Breast epithelium (tissue), 4 donors: Measurements from ENCODE around the gene ZNF763. TPM values are rescaled to one million over a fixed set of nuclear protein-coding genes. Genes with fewer than 3 reads are reported as not detected.
"Not testable (repeated sequence)": the region's sequence is repeated elsewhere in the genome, so short reads cannot be mapped to it uniquely, and the experiment has no call there.

Experiments used
- DNase-seq, 2 donors: peaks; one replicate each; pipeline ENCODE4 v3.0.0-alpha.2; 2019; ENCODE audit warnings: low spot score in 2 of 2
- H3K27ac ChIP-seq, 2 donors: fragments of 200-600 bp; sonication (generic) in 1 of 2; one replicate each; pipeline ENCODE4 v1.5.1; 2016 to 2019; ENCODE audit warnings: mild to moderate bottlenecking in 1 of 2
- H3K27me3 ChIP-seq, 2 donors: fragments of 200-600 bp; sonication (generic) in 1 of 2; one replicate each; pipeline versions ENCODE4 v1.5.1 to v1.6.0; 2017 to 2019; ENCODE audit warnings: control low read depth in 1 of 2, mild to moderate bottlenecking in 1 of 2
- H3K36me3 ChIP-seq: fragments of 200-600 bp; one replicate; pipeline ENCODE4 v1.5.1; 2019
- H3K4me1 ChIP-seq, 2 donors: fragments of 200-600 bp; sonication (generic); one replicate each; pipeline ENCODE4 v1.5.1; 2016 to 2019; ENCODE audit warnings: control low read depth in 1 of 2
- H3K4me3 ChIP-seq, 3 donors: fragments of 200-600 bp; sonication (generic); 1 replicate in 2 of 3; 2 replicates in 1 of 3; pipeline ENCODE4 v1.5.1; 2016 to 2019; ENCODE audit warnings: mild to moderate bottlenecking in 3 of 3, moderate library complexity in 2 of 3
- H3K9me3 ChIP-seq, 2 donors: fragments of 200-600 bp; sonication (generic) in 1 of 2; one replicate each; pipeline ENCODE4 v1.5.1; 2016 to 2019; ENCODE audit warnings: control low read depth in 1 of 2
- CTCF ChIP-seq, 3 donors: fragments of 450-650 bp; IDR thresholded peaks; one replicate each; pipeline ENCODE4 v1.5.1; 2016 to 2017; ENCODE audit warnings: antibody characterized with exemption in 3 of 3, mild to moderate bottlenecking in 3 of 3, moderate library complexity in 3 of 3
- POLR2A ChIP-seq: fragments of 450-650 bp; IDR thresholded peaks from one replicate; pipeline ENCODE4 v1.6.1; 2016; ENCODE audit warnings: antibody characterized with exemption, mild to moderate bottlenecking, moderate library complexity
- POLR2AphosphoS5 ChIP-seq, 3 donors: sonication (generic); formaldehyde crosslinking; IDR thresholded peaks; one replicate each; pipeline ENCODE4 v1.6.1; 2017; ENCODE audit warnings: antibody characterized with exemption in 3 of 3
- intact Hi-C: fragments of 100-400 bp; cut with DNase I; formaldehyde crosslinking; loops from one replicate; pipeline ENCODE4 v1.15.1; 2023; ENCODE audit warnings: low total_unique reads
- total RNA-seq, 3 donors: library from RNA; depleted of rRNA; stranded (reverse); fragments of >200 nt; gene quantifications; one replicate each; pipeline ENCODE4 v1.1.0, GENCODE V29; 2016

The ZNF763 gene
- total RNA-seq = 10 to 100 TPM in 1 of 3 donors, 1 to 10 TPM in 2; 2.9 to 14.5 (median 6.9) TPM

DNA sequence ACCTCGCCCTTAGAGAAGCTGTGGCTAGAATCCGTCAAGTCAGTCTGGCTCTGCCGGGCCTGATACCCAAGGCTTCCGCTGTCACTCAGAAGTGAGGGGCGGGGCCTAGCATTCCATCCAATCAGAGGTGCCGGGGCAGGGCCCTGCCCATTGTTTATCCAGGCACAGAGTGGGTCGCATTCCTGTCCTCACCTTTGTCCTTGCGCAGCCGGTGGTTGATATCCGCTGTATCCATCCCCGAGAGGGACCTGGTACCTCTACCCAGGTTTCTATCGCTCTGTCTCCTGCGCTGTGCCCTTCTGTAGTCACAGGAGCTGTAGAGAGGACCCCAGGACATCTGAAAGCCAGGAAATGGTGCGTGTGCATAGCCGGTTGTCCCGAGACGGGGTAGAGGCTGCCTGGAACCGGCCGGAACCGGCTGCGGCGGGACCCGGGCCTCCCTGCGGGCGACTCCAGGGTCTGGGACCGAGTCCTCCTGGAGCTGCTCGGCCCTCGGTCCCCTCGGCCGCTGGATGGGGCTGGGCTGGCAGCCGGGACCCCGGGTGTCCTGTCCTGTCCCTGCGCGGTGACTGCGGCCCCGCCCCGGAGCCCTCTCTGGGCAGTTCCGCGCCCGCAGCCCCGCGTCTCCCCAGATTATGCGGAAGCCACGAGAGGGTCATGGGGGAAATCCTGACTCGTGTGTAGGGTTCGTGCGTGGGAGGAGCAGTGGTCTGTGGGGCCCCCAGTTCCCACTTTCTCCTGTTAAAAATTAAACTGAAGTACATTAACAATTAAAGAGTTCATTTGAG lies at the start of gene ZNF763:
TSS of gene ZNF763 (plus strand) at position 183 of the 788 bp plus-strand sequence. CDS start at position 352, 169 bp downstream.
- DNase-seq = peak; percentile 93
- peaks cover 7% of the 10 kb centered on the region in 2 donors for H3K4me1 ChIP-seq
- TF ChIP-seq POLR2AphosphoS5 (IDR thresholded peaks at IDR 0.05) (peak; percentile 63 to 81 (median 79)), POLR2A (peak; percentile 67), CTCF (IDR thresholded peaks at IDR 0.05) (no peak)

GRCh38 chr19:11921852-11922495 lies 42.9 kb upstream of the ZNF763 start:
- H3K9me3 ChIP-seq = no peaks in the 10 kb centered on the region
- TF ChIP-seq POLR2AphosphoS5 (IDR thresholded peaks at IDR 0.05) = no peak
- no peak for TF ChIP-seq POLR2A
- TF ChIP-seq CTCF (IDR thresholded peaks at IDR 0.05) = no peak
- H3K27me3 ChIP-seq = no peaks in the 10 kb centered on the region
- intact Hi-C loops = no loop called here
- peaks cover 0 to 4% of the 10 kb centered on the region in 2 donors for H3K4me1 ChIP-seq
- H3K36me3 ChIP-seq = no peaks in the 10 kb centered on the region
- H3K4me3 ChIP-seq = no peak overlapping the region
- H3K27ac ChIP-seq = no peak overlapping the region
- no peak for DNase-seq

More for the DNA sequence above, at the start of gene ZNF763:
- H3K27me3 ChIP-seq = no peaks in the 10 kb centered on the region
- H3K36me3 ChIP-seq = no peaks in the 10 kb centered on the region
- intact Hi-C loops = no loop called here
- peak within 1 kb of the TSS; percentile 98 to 100 for H3K27ac ChIP-seq
- no peaks in the 10 kb centered on the region for H3K9me3 ChIP-seq
- H3K4me3 ChIP-seq = peak within 1 kb of the TSS; percentile 70 to 88 (median 81)

- no peaks in the 10 kb centered on the region for H3K9me3 ChIP-seq
- H3K27me3 ChIP-seq = no peaks in the 10 kb centered on the region
- intact Hi-C loops = no loop called here
- no peaks in the 10 kb centered on the region for H3K36me3 ChIP-seq
- peak; percentile 61 for TF ChIP-seq POLR2A
- no peak for TF ChIP-seq CTCF (IDR thresholded peaks at IDR 0.05)
- TF ChIP-seq POLR2AphosphoS5 (IDR thresholded peaks at IDR 0.05) = peak; percentile 67 to 82 (median 81)
- DNase-seq = peak; percentile 95 to 96
- peak within 1 kb of the TSS; percentile 72 to 91 (median 78) for H3K4me3 ChIP-seq
- H3K27ac ChIP-seq = peak within 1 kb of the TSS; percentile 94 to 95
- peaks cover 0 to 4% of the 10 kb centered on the region in 2 donors for H3K4me1 ChIP-seq
These were observed 39.8 kb upstream of the ZNF763 start, which contains the start of gene ZNF700 for GRCh38 chr19:11924886-11925650. TSS of gene ZNF700 (plus strand) at chr19:11925107. CDS start at chr19:11925211, 104 bp downstream.

- intact Hi-C loops, H3K4me1 ChIP-seq, H3K27me3 ChIP-seq, DNase-seq, H3K9me3 ChIP-seq, H3K36me3 ChIP-seq: not testable (repeated sequence)
- Histone ChIP-seq H3K27ac (peak overlapping the region; percentile 94 to 95), H3K4me3 (peak overlapping the region; percentile 72 to 91 (median 78))
These were observed 39.1 kb upstream of the ZNF763 start for GRCh38 chr19:11925651-11926187.

DNA sequence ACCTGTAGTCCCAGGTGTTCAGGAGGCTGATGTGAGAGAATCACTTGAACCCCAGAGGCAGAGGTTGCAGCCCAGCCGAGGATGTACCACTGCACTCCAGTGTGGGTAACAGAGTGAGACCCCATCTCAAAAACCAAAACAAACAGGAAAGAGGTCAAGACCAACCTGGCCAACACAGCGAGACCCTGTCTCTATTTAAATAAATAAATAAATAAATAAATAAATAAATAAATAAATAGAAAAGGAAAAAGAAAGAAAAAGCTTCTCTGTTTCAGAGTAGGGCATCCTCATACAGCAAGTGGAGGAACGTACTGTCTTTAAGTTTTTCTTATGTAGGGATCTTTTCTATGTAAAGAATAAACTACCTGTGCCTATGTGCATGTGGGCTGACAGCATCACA lies 37.6 kb upstream of the ZNF763 start:
- no peak for DNase-seq
- Histone ChIP-seq H3K4me1 (peaks cover 0 to 4% of the 10 kb centered on the region in 2 donors), H3K9me3 (no peaks in the 10 kb centered on the region), H3K36me3 (no peaks in the 10 kb centered on the region), H3K27me3 (no peaks in the 10 kb centered on the region), H3K27ac (no peak overlapping the region), H3K4me3 (no peak overlapping the region)
- TF ChIP-seq POLR2A = no peak
- TF ChIP-seq POLR2AphosphoS5 (IDR thresholded peaks at IDR 0.05) = no peak
- TF ChIP-seq CTCF (IDR thresholded peaks at IDR 0.05) = no peak
- intact Hi-C loops = no loop called here
